Calu3 (cell line): ENCODE measurements around the gene TMEM121B. TPM values are rescaled to one million over a fixed set of nuclear protein-coding genes. Genes with fewer than 3 reads are reported as not detected.
"Not testable (repeated sequence)": the region's sequence is repeated elsewhere in the genome, so short reads cannot be mapped to it uniquely, and the experiment has no call there.

Source experiments
- BruUV-seq: library from RNA; stranded (reverse); fragments of 400-500 nt; replicated peaks from 2 replicates; lab custom pipeline; 2021; lab: Mats Ljungman, UMichigan
- CTCF ChIA-PET: fragments of 300-600 bp; sonication (Branson Sonifier 250); formaldehyde crosslinking; loops from one replicate; lab custom pipeline; 2022; ENCODE audit warnings: antibody characterized with exemption; lab: Charles Lee
- DNase-seq: peaks from one replicate; pipeline ENCODE4 v3.0.0; 2022
- H3K27ac Mint-ChIP-seq: one replicate; pipeline ENCODE4 v1.8.0; 2022; ENCODE audit warnings: mixed read lengths; ENCODE audit not compliant: unreplicated experiment
- H3K27me3 Mint-ChIP-seq: one replicate; pipeline ENCODE4 v1.8.0; 2022; ENCODE audit warnings: mixed read lengths; ENCODE audit not compliant: unreplicated experiment
- H3K36me3 Mint-ChIP-seq: one replicate; pipeline ENCODE4 v1.8.0; 2022; ENCODE audit warnings: mild to moderate bottlenecking, moderate library complexity, mixed read lengths; ENCODE audit not compliant: insufficient read depth, unreplicated experiment
- H3K4me1 Mint-ChIP-seq: one replicate; pipeline ENCODE4 v1.8.0; 2022; ENCODE audit warnings: mild to moderate bottlenecking, low read depth, mixed read lengths; ENCODE audit not compliant: unreplicated experiment
- H3K4me3 Mint-ChIP-seq: one replicate; pipeline ENCODE4 v1.8.0; 2022; ENCODE audit warnings: mild to moderate bottlenecking, low read depth, moderate library complexity, mixed read lengths; ENCODE audit not compliant: unreplicated experiment
- H3K9me3 Mint-ChIP-seq: one replicate; pipeline ENCODE4 v1.8.0; 2022; ENCODE audit warnings: low read depth, mixed read lengths; ENCODE audit not compliant: unreplicated experiment
- intact Hi-C: fragments of 100-400 bp; cut with micrococcal nuclease; formaldehyde crosslinking; loops from one replicate; pipeline ENCODE4 v1.10.0; 2022; ENCODE audit not compliant: unreplicated experiment
- total RNA-seq: library from RNA; stranded (reverse); gene quantifications from 2 replicates; pipeline ENCODE4 v1.2.3, GENCODE V29; 2022
- TF ChIP-seq, protein P1 (sequence below): fragments of 200-600 bp; IDR thresholded peaks from one replicate; pipeline ENCODE4 v1.8.0; 2022; ENCODE audit warnings: antibody characterized with exemption; ENCODE audit not compliant: unreplicated experiment

Gene TMEM121B
- total RNA-seq, 1 experiment from 2014 or later: 0.21 TPM

DNA sequence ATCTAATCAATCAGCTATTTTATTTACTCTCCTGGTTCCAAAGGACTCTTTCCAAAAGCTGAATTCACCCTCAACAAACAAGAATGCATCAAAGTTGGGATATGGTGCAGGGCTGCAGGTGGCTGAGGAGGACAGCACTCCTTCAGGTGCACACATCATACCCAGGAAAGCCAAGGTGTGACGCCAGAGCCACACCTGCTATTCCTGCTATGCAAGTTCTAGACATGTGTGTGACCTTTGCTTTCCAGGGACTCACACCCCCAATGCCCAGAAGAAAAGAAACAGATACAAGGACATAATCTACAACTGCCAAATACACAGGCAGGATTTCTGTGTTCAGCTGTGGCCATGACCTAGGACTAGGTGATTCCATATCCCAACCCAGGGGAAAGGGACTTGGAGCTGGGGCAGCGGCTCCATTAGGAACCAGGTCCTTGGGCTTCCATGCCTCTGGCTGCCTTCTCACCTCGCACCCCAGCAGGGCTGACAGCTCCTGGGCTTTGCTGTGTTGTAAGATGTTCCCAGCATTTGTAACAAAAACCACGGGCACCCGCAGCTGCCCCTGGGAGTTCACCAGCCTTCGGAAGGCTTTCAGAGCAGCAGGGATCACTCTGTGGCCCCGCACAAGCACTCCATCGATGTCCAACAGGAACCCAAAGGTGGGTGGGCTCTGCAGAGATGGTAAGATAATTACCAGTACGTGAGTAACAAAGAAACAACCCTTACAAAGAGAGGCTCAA is 28.1 kb upstream of the TMEM121B start:
- intact Hi-C loops: no loop called here
- H3K27me3 Mint-ChIP-seq: no peaks in the 10 kb centered on the region
- no TSS peak for BruUV-seq
- H3K27ac Mint-ChIP-seq: peak overlapping the region; percentile 30
- CTCF ChIA-PET: interaction anchor here (0.8 kb wide), 1 partner anchor 22 kb away, joined by 3 read pairs; no protein-coding TSS in a partner anchor
- peak; percentile 48 for DNase-seq
- H3K9me3 Mint-ChIP-seq: peaks cover 5% of the 10 kb centered on the region
- TF ChIP-seq, protein P1, sequence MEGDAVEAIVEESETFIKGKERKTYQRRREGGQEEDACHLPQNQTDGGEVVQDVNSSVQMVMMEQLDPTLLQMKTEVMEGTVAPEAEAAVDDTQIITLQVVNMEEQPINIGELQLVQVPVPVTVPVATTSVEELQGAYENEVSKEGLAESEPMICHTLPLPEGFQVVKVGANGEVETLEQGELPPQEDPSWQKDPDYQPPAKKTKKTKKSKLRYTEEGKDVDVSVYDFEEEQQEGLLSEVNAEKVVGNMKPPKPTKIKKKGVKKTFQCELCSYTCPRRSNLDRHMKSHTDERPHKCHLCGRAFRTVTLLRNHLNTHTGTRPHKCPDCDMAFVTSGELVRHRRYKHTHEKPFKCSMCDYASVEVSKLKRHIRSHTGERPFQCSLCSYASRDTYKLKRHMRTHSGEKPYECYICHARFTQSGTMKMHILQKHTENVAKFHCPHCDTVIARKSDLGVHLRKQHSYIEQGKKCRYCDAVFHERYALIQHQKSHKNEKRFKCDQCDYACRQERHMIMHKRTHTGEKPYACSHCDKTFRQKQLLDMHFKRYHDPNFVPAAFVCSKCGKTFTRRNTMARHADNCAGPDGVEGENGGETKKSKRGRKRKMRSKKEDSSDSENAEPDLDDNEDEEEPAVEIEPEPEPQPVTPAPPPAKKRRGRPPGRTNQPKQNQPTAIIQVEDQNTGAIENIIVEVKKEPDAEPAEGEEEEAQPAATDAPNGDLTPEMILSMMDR: no peak
- peaks cover 52% of the 10 kb centered on the region for H3K4me1 Mint-ChIP-seq
- no peak overlapping the region for H3K4me3 Mint-ChIP-seq
- peaks cover 23% of the 10 kb centered on the region for H3K36me3 Mint-ChIP-seq

DNA sequence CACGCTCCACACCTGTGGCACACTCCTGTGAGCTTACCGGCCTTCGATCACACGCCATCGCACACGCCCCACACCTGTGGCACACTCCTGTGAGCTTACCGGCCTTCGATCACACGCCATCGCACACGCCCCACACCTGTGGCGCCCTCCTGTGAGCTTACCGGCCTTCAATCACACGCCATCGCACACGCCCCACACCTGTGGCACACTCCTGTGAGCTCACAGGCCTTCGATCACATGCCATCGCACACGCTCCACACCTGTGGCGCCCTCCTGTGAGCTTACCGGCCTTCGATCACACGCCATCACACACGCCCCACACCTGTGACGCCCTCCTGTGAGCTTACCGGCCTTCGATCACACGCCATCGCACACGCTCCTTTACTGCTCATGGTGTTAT is 26.3 kb upstream of the TMEM121B start:
- CTCF ChIA-PET, intact Hi-C loops: not testable (repeated sequence)
- H3K36me3 Mint-ChIP-seq: peaks cover 27% of the 10 kb centered on the region

DNA sequence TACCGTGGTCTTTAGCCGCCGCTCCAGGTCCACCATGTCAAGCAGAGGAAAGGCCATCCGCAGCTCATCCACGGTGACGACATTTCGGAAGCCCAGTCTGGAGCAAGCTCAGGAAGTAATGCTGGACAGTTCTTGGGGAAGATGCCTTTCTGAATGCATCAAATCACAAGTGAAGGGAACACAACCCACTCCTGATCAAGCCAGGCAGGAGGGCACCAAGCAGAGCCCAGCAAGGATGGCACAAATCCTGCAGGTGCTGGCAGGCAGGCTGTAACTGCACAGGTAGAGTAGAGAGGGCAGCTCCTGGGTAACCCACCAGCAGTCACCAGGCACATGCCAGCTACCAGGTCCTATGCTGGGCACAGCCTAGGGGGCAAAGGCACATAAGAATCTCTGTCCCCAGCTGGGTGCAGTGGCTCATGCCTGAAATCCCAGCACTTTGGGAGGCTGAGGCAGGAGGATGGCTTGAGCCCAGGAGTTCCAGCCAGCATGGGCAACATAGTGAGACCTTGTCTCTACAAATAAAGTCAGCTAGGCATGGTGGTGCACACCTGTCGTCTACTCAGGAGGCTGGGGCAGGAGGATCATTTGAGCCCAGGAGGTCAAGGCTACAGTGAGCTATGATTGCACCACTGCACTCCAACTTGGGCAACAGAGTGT is 24.0 kb upstream of the TMEM121B start:
- H3K4me3 Mint-ChIP-seq: no peak overlapping the region
- TF ChIP-seq, protein P1: no peak
- no TSS peak for BruUV-seq
- H3K9me3 Mint-ChIP-seq: peaks cover 2% of the 10 kb centered on the region
- no peaks in the 10 kb centered on the region for H3K27me3 Mint-ChIP-seq
- intact Hi-C loops: no loop called here
- peaks cover 16% of the 10 kb centered on the region for H3K4me1 Mint-ChIP-seq
- CTCF ChIA-PET: interaction anchor here (0.6 to 0.9 kb wide), 2 partner anchors 13 to 137 kb away, joined by 4 read pairs; no protein-coding TSS in a partner anchor
- H3K36me3 Mint-ChIP-seq: peaks cover 26% of the 10 kb centered on the region
- DNase-seq: no peak
- no peak overlapping the region for H3K27ac Mint-ChIP-seq

More for the DNA sequence above, 26.3 kb upstream of the TMEM121B start:
- not testable (repeated sequence) for DNase-seq, BruUV-seq, H3K27me3 Mint-ChIP-seq, H3K9me3 Mint-ChIP-seq, H3K27ac Mint-ChIP-seq, H3K4me3 Mint-ChIP-seq
- peaks cover 39% of the 10 kb centered on the region for H3K4me1 Mint-ChIP-seq

DNA sequence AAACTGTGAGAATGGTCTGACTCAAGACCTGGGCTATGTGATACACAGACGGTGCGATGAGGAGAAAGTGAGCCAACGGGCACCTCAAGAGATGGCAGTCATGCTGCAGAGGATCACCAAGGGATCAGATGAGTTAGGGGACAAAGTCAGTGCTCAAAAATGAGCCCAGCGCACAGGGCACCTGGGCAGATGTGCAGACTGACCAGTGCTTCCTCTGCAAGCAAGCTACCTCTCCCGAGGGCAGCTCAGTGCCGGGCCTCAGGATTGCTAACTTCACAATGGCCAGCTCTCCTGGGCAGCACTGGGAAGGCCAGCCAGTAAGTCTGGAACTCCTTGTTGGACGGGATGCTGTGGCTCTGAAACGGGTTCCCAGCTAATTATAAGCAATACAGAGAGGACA is 22.7 kb upstream of the TMEM121B start:
- H3K36me3 Mint-ChIP-seq: peaks cover 22% of the 10 kb centered on the region
- CTCF ChIA-PET: interaction anchor here (0.6 to 0.7 kb wide), 3 partner anchors 10 to 90 kb away, joined by 3 read pairs; no protein-coding TSS in a partner anchor
- intact Hi-C loops: no loop called here

More for the DNA sequence above, 22.7 kb upstream of the TMEM121B start:
- no peak for DNase-seq
- Mint-ChIP-seq H3K27me3 (no peaks in the 10 kb centered on the region), H3K4me3 (no peak overlapping the region), H3K27ac (no peak overlapping the region), H3K9me3 (peaks cover 2% of the 10 kb centered on the region), H3K4me1 (peaks cover 3% of the 10 kb centered on the region)
- no TSS peak for BruUV-seq
- TF ChIP-seq, protein P1: no peak
